Left hindlimb (tissue), 1 donor: Measurements from ENCODE around the gene HMG20A.
A peak's percentile ranks its signal among the peaks of the same experiment; 100 is the strongest.

Experiments
- DNase-seq: peaks from one replicate; pipeline ENCODE4 v3.0.0-alpha.2; 2018

HMG20A gene

DNA sequence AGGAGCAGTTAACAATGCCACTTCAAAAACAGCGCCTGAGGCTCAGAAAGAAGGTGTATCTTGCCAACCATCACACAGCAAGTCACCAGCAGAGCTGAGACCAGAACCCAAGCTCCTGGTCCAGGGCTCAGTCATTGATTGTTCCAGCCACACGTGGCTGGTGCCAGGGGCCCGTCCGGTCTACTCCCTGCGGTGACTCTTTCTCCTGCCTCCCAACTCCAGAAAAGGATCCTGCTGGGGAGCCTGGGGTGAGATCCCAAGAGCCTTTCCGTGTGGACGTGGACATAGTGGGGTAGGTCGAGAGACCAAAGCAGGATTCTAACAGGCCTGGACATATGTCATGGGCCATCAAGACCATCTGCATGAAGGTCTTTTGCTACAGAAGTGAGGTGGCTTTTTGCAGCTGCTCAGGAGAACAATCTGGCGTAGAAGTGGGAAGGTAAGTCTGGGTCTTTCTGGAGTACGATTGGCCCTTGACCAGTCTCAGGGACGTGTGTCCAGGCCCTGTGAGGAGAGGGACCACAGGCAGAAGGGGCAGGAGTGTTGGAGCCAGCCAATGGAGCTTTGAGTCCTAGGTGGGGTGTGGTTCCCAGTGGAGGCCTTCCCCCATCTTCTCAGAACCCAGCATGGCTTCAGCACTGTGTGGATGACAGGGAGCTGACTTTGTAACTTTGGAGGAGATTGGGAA is 105.4 kb downstream of the HMG20A start:
- peak; percentile 31 for DNase-seq

DNA sequence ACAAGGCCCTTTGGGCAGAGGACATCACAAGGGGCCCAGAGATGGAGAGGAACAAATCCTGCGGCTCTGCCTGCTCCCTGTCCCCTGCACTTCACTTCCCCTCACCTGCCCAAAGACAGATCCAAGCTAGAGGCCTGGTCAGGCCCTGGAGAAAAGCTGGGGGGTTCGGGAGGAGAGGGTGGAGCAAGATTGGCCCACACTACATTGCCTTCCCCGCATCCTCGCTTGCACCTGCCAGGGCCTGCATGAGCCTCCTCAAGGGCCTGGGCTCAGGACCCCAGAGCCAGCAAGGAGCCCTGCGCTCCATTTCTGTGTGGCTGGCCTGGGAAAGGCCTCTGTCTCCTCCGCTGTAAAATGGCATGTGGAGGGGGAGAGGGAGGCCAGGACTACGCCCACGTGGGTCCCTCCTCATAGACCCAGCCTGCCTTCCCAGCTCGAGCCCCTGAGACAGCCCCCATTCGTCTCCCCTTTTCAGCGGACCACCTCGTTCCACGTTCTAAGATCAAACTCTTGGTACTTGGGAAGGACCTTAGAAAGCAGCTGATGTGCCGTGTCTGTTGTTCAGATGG is 106.0 kb downstream of the HMG20A start:
- peak; percentile 21 for DNase-seq

DNA sequence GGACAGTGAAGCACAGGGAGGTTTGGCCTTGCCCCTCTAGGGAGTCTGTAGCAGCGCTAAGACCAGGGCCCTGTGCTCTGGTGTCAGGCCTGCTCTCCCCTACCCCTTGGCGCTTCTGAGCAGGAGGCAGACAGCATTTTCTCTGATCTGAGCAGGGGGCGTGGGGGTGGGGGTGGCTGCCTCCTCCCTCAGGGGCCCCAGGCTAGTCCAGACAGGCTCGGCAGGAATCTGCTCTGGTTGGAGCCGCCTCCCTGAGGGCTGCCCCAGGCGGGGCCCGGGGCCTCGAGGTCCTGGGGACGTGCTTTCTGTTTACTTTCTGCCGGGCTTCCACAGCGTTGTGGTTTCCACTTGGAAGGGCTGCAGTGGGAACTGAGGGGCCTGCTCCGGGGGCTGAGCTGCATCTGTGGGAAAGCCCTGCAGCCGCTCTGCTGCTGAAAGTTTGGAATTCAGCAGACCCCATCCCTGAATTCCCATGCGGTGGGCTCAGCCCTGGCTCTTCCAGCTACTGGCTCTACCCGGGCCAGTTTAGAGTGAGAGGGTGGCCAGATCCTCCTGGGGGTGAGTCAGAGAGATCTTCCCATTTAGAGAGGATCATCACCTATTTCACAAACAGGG is 106.6 kb downstream of the HMG20A start:
- DNase-seq, result peak; percentile 89

DNA sequence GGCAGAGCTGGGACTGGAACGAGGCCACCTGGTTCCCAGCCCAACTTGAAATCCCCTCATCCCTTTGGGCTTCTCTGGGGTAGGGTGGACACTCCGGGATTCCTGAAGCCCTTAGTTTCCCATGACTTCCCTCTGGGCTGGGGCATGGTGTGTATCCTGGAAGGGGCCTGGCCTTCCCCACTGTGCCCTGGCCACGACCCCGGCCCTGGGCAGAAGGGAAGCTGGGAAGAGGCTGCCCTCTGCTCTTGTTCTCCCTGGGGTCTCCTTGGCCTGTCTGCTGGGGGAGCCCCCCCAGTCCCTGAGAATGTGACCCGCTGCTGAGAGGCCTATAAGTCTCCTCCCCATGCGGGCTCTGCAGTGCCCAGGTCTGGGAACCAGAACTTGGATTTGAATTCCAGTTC is 107.1 kb downstream of the HMG20A start:
- DNase-seq, result peak; percentile 63

DNA sequence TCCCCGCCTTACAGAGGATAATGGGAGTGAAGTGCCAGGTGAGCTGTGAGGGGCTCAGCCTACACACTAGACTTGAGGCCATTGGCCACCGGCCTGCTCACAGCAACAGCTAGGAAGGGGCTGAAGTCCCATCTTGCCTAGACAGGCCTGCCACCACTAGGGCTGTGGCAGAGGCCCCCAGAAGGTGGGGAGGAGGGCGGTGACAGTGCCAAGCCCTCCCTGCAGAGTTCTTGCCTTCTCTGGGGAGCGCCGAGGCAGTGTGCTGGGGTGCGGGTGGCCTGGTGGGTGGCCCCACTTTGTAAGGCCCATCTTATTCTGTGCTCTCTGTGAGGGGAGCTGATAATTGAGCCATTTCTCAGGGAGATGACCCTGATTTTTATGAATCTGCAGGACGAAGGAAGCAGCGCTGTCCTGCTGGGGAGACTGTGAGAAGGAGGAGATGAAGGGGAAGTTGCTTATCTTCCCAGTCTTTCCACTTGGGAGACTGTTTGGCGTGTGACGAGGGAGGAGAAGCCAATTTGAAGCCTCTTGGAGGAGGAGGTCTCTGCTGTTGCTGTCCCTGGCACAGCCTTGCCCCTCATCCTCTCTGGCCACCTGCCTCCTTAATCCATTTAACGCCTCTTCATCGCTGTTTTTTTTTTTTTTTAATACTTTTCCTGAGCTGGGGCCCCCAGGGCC is 107.7 kb downstream of the HMG20A start:
- peak; percentile 40 for DNase-seq

DNA sequence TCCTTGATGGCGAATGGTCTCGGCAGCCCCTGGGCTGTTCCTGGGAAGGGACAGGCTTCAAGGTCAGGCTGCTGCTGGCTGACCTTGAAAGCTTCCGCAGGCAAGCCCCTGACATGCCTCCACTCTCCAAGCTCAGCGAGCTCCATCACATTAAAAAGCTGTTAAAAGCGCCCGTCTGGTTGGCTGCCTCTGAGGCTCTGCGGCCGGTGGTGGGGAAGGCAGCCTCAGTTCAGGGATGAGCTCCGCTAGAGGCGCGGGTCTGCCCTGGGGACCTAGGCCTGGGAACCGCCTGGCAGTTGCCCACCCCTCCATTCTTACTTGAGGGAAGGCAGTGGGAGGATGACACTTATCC is 108.3 kb downstream of the HMG20A start:
- peak; percentile 56 for DNase-seq

DNA sequence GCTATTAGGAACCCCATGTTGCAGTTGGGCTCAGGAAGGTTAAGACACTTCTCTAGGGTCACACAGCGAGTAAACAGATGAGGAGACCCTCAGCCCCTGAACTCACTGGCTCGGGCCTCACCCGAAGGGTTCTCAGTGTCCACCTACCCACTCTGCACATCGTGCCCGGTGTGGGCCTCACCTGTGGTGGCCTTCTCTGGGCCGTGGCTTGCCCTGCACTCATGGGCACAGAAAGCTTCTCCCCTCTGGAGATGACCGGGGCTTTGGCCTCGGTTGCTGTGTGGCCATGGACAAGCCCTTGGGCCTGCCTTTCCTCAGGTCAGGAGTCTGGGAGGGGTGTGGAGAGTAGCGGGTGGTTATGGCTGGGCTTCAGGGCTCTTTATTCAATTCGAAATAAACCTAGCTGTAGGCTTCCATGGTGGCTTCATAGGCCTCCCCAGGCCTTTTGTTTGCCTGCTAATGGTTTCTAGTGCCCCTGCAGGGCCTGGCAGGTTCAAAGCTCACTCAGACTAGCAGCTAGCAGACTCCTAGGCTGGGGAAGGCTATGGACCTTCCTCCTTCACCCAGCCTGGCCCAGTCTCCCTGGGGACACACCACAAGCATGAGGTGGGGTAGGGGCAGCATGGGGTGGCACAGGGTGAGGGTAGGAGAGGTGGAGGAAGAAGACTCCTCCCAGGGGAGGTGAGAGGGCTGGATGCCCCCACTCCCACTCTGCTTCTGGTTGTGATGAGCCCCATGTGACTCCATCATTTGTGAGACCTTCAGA is 108.9 kb downstream of the HMG20A start:
- peak; percentile 31 for DNase-seq

DNA sequence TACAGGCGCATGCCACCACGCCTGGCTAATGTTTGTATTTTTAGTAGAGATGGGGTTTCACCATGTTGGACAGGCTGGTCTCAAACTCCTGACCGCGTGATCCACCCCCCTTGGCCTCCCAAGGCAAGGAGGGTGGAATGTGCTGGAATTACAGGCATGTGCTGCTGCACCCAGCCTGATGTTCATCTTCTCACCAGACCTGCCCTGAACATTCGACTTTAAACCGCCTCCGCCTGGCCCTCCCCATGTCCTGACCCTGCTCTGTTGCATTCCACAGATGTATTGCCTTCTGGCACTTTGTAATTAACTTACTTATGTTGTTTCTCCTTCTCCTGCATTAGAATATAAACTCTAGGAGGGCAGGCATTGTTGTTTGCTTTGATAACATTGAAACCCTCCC is 109.9 kb downstream of the HMG20A start:
- peak; percentile 12 for DNase-seq

DNA sequence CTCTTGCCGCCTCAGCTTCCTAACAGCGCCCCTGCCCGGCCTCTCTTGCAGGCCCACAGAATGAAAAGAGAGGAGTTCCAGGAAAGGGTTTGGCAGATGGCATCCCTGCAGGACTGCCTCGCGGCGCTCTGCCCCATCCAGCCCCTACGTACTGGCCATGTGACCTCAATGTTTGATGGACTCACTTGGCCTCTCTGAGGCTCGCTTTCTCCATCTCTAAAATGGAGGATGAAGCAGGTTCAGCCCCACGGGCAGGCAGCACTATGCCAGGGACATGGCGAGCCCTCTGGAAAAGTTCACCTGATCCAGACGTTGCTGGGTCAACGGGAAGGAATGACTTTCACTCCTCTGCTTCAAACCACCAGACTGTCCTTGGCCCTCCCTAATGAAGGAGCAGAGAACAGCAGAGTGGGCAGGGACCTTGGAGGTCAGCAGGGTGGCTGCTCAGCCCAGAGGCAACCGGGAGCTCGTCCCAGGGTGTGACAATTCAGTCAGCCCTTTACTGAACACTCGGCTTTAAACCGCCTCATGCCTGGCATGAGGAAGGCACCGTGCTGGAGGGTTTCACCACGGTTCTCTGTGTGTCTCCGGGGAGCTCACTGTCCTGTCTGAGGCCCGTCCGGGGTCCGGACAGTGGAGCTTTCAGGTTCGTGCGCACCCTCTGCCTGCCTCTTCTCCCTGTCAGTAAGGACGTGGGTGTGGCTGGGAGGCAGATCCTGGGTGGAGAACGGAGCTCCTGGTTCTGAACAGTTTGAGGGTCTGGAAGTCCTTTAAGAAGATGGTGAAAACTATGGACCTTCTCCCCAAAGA is 110.7 kb downstream of the HMG20A start:
- peak; percentile 26 for DNase-seq

DNA sequence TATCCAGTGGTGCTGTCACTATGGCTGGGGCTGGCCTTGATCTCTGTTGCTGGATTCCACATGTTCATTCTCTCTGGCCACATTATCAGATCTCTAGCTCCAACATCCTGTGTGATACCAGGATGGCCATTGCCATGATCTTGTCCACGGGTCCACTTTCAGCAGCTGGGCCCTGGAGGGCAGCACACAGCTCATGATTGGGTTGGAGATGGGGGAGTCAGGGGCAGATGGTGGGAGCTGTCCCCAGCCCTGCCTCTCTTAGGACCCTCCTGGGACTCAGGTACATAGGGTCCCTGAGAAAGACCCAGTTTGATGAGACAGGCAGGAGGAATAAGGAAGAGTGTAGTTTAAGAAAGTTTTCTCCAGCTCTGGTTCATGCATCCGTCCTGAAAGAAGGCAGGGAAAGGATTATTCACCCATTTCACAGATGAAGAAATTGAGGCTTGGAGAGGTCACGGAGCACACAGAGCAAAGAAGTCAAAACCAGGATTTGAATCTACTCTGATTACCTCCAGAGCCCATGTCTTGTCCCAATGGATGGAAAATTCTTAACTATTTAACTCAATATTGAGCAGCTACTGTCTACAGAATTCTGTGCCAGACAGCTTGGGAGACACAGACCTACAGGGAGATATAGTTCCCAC is 111.5 kb downstream of the HMG20A start:
- DNase-seq, result peak; percentile 7

DNA sequence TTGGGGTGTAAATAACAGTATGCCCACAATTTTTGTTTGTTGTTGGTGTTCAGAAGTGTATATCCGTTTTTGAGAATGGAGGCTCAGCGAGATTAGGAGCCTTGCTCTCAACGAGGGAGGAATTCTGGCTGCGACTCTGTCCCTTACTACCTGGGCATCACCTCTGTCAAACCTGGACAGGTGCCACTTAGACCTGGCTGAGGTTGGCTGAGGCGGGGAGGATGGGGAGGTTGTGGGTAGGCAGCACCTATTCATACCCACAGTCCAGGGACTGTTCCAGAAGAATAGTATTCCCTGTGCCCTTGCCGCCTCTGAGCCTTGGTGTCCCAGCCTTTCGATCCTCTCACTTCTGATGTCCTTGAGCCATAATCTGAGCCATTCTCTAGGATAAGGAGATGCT is 112.2 kb downstream of the HMG20A start:
- DNase-seq, result peak; percentile 16

DNA sequence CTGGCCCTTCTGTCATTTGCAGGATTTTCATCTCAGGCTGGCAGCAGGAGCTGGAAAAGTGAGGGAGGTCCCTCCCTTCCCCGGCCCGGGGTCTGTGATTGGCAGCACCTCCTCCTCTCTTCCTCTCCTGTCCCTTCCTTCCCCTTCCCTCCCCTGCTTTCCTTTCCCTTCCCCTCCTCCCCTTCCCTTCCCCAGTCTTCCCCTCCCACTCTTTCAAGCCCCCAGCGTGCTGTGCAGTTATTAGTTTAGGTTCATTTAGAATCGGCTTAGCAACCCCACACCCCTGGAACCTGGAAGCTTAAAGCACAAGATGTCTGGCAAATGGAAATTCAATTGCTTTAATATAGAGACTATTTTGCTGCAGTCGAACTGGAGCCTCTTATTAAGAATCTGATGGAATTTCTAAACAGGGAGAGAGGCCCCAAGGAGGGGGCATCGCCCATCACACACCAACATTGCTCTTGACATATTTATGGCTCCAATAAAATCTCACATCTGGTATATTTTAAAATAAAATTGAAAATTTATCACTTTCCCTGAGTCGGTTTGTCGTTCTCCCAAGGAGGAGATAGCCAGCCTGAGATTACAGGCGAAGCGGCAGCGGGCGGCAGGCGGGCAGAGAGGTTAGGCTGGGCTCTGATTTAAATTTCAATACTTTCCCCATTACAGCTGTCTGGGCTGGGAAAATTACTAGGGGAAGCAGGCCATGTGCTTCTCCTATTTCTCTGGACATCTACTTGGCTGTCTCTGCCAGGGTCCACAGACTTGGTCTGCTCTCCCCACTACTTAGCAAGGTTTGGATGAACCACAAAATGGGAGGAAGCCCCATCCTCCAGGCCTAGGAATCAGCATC is 113.1 kb downstream of the HMG20A start:
- DNase-seq, result peak; percentile 72
